Measurements from ENCODE around the gene DYNLRB1.
"Not testable (repeated sequence)": the region's sequence is repeated elsewhere in the genome, so short reads cannot be mapped to it uniquely, and the experiment has no call there.

GRCh38 chr20:34514034-34514433 is 2.2 kb upstream of the DYNLRB1 start:
- TF ChIP-seq CTCF, POLR2A (IDR thresholded peaks at IDR 0.05): not testable (repeated sequence)
